B cell (primary cell): Measurements from ENCODE around the gene PPP4R3A. TPM values are rescaled to one million over a fixed set of nuclear protein-coding genes. Genes with fewer than 3 reads are reported as not detected.

Experiments
- ATAC-seq: fragments of 200-7000 bp; cut with Tn5 transposase; one replicate; pipeline ENCODE4 v1.10.0; 2021; ENCODE audit warnings: low read depth, mild to moderate bottlenecking, moderate number of reproducible peaks, moderate library complexity
- CTCF ChIA-PET: fragments of 350-600 bp; sonication (Branson Sonifier 250); formaldehyde crosslinking; loops from one replicate; lab custom pipeline; 2021; ENCODE audit warnings: antibody characterized with exemption, inconsistent platforms; lab: Charles Lee
- POLR2A ChIA-PET: fragments of 350-600 bp; sonication (Branson Sonifier 250); formaldehyde crosslinking; loops from one replicate; lab custom pipeline; 2021; ENCODE audit warnings: antibody characterized with exemption; lab: Charles Lee
- DNase-seq: peaks from one replicate; pipeline ENCODE4 v3.0.0; 2013
- H2AFZ ChIP-seq: 2 replicates; pipeline ENCODE4 v1.6.1; 2012; ENCODE audit warnings: mild to moderate bottlenecking, low read depth, low read length; ENCODE audit not compliant: insufficient read depth, poor library complexity, severe bottlenecking
- H3K27ac ChIP-seq, 2 donors: 1 replicate in 1 of 2; 2 replicates in 1 of 2; pipeline ENCODE4 v1.5.1; 2012 to 2013; ENCODE audit warnings: low read length in 2 of 2, mild to moderate bottlenecking in 2 of 2, moderate library complexity in 1 of 2
- H3K27me3 ChIP-seq, 4 experiments: fragments of 200-600 bp in 1 of 4; sonication (generic) in 1 of 4; replicated peaks in 1 of 4; 1 replicate in 2 of 4; 2 replicates in 2 of 4; pipeline versions ENCODE4 v1.6.1 to v1.7.0; 2013 to 2016; ENCODE audit warnings: low read length in 3 of 4, mild to moderate bottlenecking in 2 of 4, mixed read lengths in 1 of 4, moderate library complexity in 1 of 4; ENCODE audit not compliant: insufficient read depth in 4 of 4, control insufficient read depth in 3 of 4; ENCODE audit errors: control extremely low read depth in 1 of 4
- H3K36me3 ChIP-seq, 2 experiments: replicated peaks in 1 of 2; 1 replicate in 1 of 2; 2 replicates in 1 of 2; pipeline versions ENCODE4 v1.6.1 to v1.7.1; 2013; ENCODE audit warnings: low read length in 1 of 2; ENCODE audit not compliant: insufficient read depth in 2 of 2, control insufficient read depth in 1 of 2; ENCODE audit errors: control extremely low read depth in 1 of 2, extremely low read depth in 1 of 2
- H3K4me1 ChIP-seq, 2 donors: fragments of 200-600 bp in 1 of 2; sonication (generic) in 1 of 2; 1 replicate in 1 of 2; 2 replicates in 1 of 2; pipeline versions ENCODE4 v1.5.1 to v1.6.1; 2013 to 2017; ENCODE audit warnings: low read length in 2 of 2; ENCODE audit not compliant: control insufficient read depth in 2 of 2, insufficient read depth in 2 of 2
- H3K4me2 ChIP-seq: replicated peaks from 2 replicates; pipeline ENCODE3; 2012; ENCODE audit warnings: mild to moderate bottlenecking, low read depth, low read length; ENCODE audit not compliant: poor library complexity, severe bottlenecking
- H3K4me3 ChIP-seq, 5 experiments: fragments of 200-600 bp in 1 of 5; sonication (generic) in 1 of 5; 1 replicate in 3 of 5; 2 replicates in 2 of 5; pipeline versions ENCODE4 v1.5.1 to v1.7.0; 2011 to 2016; ENCODE audit warnings: low read length in 4 of 5, mild to moderate bottlenecking in 4 of 5, low read depth in 2 of 5, control low read depth in 1 of 5, moderate library complexity in 1 of 5; ENCODE audit not compliant: insufficient read depth in 1 of 5; ENCODE audit errors: control extremely low read depth in 1 of 5, extremely low read depth in 1 of 5
- H3K79me2 ChIP-seq: fragments of 200-600 bp; sonication (generic); one replicate; pipeline ENCODE4 v1.6.0; 2016; ENCODE audit warnings: low read length; ENCODE audit not compliant: control insufficient read depth, insufficient read depth
- H3K9ac ChIP-seq: fragments of 200-600 bp; sonication (generic); 2 replicates; pipeline ENCODE4 v1.6.1; 2017; ENCODE audit warnings: mild to moderate bottlenecking, low read length, moderate library complexity
- H3K9me3 ChIP-seq, 3 donors: one replicate each; pipeline versions ENCODE4 v1.6.1 to v1.7.1; 2013; ENCODE audit warnings: low read length in 2 of 3; ENCODE audit not compliant: control insufficient read depth in 2 of 3, insufficient read depth in 1 of 3; ENCODE audit errors: control extremely low read depth in 1 of 3
- H4K20me1 ChIP-seq: 2 replicates; pipeline ENCODE4 v1.6.0; 2012; ENCODE audit warnings: mild to moderate bottlenecking, low read length; ENCODE audit not compliant: insufficient read depth, control insufficient read depth, poor library complexity, severe bottlenecking
- H3K27ac Mint-ChIP-seq: one replicate; pipeline ENCODE4 v1.8.0; 2021; ENCODE audit warnings: mixed read lengths
- H3K27me3 Mint-ChIP-seq: one replicate; pipeline ENCODE4 v1.8.0; 2021; ENCODE audit warnings: mixed read lengths
- H3K4me1 Mint-ChIP-seq: one replicate; pipeline ENCODE4 v1.8.0; 2021; ENCODE audit warnings: mixed read lengths
- H3K4me3 Mint-ChIP-seq: one replicate; pipeline ENCODE4 v1.8.0; 2021; ENCODE audit warnings: mixed read lengths
- H3K9me3 Mint-ChIP-seq: one replicate; pipeline ENCODE4 v1.8.0; 2022; ENCODE audit warnings: mixed read lengths; ENCODE audit not compliant: insufficient read depth
- CTCF ChIP-seq: fragments of 200-600 bp; IDR thresholded peaks from one replicate; pipeline ENCODE4 v1.8.0; 2022; ENCODE audit warnings: antibody characterized with exemption, mild to moderate bottlenecking
- EZH2 ChIP-seq: IDR thresholded peaks from 2 replicates; pipeline ENCODE4 v1.6.1; 2012; ENCODE audit warnings: borderline replicate concordance, low read depth, mild to moderate bottlenecking, moderate library complexity, low read length; ENCODE audit not compliant: insufficient read depth, poor library complexity, severe bottlenecking
- WGBS: methylation state at CpG from one replicate; pipeline ENCODE4 v1.1.5; 2013; ENCODE audit warnings: missing lambda C conversion rate; ENCODE audit not compliant: insufficient coverage; 5-methylcytosine and 5-hydroxymethylcytosine counted together
- intact Hi-C: fragments of 100-400 bp; cut with micrococcal nuclease; formaldehyde crosslinking; loops from one replicate; pipeline ENCODE4 v1.10.0; 2022
- polyA plus RNA-seq: library from polyadenylated mRNA; depleted of rRNA; stranded (reverse); fragments of >200 nt; gene quantifications from 2 replicates; pipeline ENCODE4 v1.2.3, GENCODE V29; 2012
- total RNA-seq, 2 donors: library from RNA; stranded (reverse); fragments of 120-200 nt in 1 of 2; gene quantifications; 1 replicate in 1 of 2; 2 replicates in 1 of 2; pipeline versions ENCODE4 v1.2.3 to v1.2.4, GENCODE V29; 2013 to 2022

Gene PPP4R3A
- total and polyA plus RNA-seq, 2 donors (not counting 1 experiment from before 2014, with no cell fraction given): 80.6 to 189 TPM

GRCh38 chr14:91503000-91503504 lies 7.1 kb downstream of the PPP4R3A start:
- TF ChIP-seq CTCF (no peak), EZH2 (no peak)
- Histone ChIP-seq H3K4me3 (no peak overlapping the region), H2AFZ (no peak overlapping the region), H3K4me2 (no peak overlapping the region), H3K27me3 (no peaks in the 10 kb centered on the region), H3K9ac (no peak overlapping the region), H3K4me1 (peaks cover 45 to 67% of the 10 kb centered on the region in 2 donors), H3K36me3 (peaks cover 1 to 61% of the 10 kb centered on the region in 2 experiments), H4K20me1 (peaks cover 85% of the 10 kb centered on the region), H3K27ac (no peak overlapping the region), H3K9me3 (peaks cover 0 to 1% (median 0%) of the 10 kb centered on the region in 3 donors), H3K79me2 (peaks cover 95% of the 10 kb centered on the region)
- peaks cover 60% of the 10 kb centered on the region for H3K4me1 Mint-ChIP-seq
- H3K4me3 Mint-ChIP-seq: no peak overlapping the region
- CTCF ChIA-PET: interaction anchor here (1.4 kb wide), 1 partner anchor 18 kb away, joined by 4 read pairs; no protein-coding TSS in a partner anchor
- intact Hi-C loops: loop anchor here (10.0 kb wide), 1 partner anchor 1548 kb away; the partner anchor contains the start of genes EFCAB11 and TDP1
- DNase-seq (no peak), ATAC-seq (no peak)
- no peak overlapping the region for H3K27ac Mint-ChIP-seq
- no peaks in the 10 kb centered on the region for H3K9me3 Mint-ChIP-seq
- H3K27me3 Mint-ChIP-seq: no peaks in the 10 kb centered on the region
- POLR2A ChIA-PET: interaction anchor here (0.7 kb wide), 1 partner anchor 541 kb away, joined by 3 read pairs; no protein-coding TSS in a partner anchor
- WGBS: 88% methylated on average over 1 of the region's 4 CpGs
